Putamen (tissue), 1 donor: ENCODE data around the gene HOXD13.

ENCODE experiments used
- DNase-seq: peaks from one replicate; pipeline ENCODE4 v3.0.0-alpha.2; 2016; ENCODE audit warnings: low spot score

The HOXD13 gene

DNA sequence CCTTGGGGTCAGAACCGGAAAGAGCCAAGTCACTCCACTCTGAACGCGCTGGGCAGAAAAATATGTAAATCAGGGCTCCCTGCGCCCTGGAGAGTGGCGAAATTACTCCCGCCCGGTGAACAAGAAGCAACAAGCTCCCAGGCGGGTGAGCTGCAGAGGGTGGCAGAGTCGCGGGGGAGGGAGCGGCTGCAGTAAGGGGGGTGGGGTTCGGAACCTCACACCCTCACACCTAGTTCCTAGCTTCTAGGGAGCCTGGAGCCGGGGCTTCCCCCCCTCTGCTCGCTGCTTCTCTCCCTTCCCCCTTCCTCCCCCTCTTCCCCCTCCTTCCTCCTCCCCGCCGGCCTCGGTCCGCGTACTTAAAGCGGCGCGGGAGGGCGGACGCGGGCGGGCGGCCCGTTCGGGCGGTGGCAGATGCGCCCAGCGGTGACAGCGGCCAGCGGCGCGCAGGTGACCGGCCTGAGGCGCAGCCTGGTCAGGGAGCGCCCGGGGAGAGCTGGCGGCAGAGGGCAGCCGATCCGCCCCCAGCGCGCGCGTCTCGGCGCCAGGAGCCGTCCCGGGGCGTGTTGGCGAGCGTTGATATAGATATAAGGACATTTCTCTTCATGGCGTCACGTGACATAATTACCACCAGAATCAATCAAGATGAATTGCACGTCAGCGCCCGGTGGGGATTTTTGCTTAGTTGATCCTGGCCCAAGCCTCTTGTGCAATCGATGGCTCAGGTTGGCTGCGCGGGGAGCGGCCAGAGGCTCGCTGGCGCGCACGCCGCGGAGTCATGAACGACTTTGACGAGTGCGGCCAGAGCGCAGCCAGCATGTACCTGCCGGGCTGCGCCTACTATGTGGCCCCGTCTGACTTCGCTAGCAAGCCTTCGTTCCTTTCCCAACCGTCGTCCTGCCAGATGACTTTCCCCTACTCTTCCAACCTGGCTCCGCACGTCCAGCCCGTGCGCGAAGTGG is 14.3 kb downstream of the HOXD13 start, which contains the start of gene HOXD11:
HOXD11 (plus strand) TSS at position 700 of the 959 bp plus-strand sequence; CDS start at position 776, 76 bp downstream.
- DNase-seq = no peak

- DNase-seq = no peak
Observed at GRCh38 chr2:176107731-176108181, 15.2 kb downstream of the HOXD13 start.

GRCh38 chr2:176109192-176109901 is 16.8 kb downstream of the HOXD13 start:
- no peak for DNase-seq

GRCh38 chr2:176109946-176110345 is 17.4 kb downstream of the HOXD13 start:
- DNase-seq = no peak

- DNase-seq = no peak
Observed at GRCh38 chr2:176110415-176111308, 18.1 kb downstream of the HOXD13 start.

GRCh38 chr2:176111309-176111663 is 18.8 kb downstream of the HOXD13 start:
- no peak for DNase-seq

GRCh38 chr2:176111846-176112374 is 19.4 kb downstream of the HOXD13 start:
- DNase-seq = no peak

GRCh38 chr2:176112375-176113302 is 20.1 kb downstream of the HOXD13 start:
- DNase-seq = no peak

DNA sequence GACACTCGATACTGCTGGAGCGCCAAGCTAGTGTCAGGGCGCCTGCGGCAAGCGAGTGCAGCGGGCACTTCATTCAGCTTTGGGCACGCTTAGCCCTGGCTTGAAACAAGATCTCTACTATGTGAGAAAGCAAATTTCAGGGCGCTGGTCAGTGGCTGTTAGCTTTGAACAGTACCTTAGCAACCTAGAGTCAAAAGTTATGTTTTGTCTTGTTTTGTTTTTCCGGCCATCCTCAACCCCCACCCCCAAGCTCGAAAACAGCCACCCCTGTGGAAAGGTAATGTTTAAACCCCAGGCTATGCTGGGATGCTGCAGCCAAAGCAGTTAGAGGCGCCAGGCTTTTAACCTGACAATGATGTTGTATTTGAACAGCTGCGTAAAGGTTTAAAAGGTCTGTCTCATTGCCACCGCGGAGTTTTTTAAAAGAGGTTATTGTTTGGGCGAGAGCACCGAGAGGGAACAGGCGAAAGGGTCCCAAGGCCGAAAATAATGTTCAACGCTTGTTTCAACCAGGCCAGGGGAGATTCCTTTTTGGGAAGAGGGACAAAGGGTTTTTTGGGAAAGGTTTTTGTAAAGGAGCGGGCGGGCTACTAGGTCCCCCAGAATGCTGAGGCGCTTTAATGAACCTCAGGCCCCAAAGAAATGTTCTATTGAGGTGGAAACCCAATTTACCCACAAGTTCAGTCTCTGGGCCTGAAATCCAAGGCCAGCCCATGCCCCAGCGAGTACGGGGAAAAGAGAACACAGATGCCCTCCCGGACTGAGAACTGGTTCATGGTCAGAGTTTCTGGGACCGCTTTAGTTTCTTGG is 21.8 kb downstream of the HOXD13 start:
- no peak for DNase-seq

DNA sequence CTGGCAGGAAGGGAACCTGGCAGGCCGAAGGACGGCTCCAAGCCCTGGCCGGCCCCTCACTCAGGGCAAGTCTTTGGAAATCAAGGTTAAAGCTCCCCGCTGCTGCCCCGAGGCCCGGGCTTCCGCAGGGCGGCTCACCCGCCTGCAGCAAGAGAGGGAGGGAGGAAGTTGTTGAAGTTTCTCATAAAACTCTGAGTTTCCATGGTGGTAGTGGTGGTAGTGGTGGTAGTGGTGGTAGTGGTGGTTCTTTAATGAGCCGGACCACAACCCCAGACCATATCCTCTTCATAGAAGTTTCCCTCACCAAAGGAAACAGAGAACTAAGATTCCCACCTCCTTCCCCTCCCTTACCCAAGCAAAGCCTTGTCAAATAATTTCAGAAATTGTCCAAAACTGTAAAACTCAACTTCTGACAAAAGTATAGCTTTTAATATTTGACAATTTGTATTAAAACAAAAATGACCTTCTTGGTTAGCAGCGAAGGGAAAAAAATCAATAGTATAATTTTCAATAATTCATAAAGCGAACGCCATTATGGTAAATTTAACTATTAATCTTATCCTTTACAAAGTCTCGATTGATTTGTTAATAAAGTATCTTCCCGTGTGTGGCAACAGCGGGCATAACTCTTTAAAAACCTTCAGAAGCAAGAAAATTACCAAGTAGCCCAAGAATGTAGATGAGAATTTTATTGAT is 22.6 kb downstream of the HOXD13 start:
- no peak for DNase-seq

DNA sequence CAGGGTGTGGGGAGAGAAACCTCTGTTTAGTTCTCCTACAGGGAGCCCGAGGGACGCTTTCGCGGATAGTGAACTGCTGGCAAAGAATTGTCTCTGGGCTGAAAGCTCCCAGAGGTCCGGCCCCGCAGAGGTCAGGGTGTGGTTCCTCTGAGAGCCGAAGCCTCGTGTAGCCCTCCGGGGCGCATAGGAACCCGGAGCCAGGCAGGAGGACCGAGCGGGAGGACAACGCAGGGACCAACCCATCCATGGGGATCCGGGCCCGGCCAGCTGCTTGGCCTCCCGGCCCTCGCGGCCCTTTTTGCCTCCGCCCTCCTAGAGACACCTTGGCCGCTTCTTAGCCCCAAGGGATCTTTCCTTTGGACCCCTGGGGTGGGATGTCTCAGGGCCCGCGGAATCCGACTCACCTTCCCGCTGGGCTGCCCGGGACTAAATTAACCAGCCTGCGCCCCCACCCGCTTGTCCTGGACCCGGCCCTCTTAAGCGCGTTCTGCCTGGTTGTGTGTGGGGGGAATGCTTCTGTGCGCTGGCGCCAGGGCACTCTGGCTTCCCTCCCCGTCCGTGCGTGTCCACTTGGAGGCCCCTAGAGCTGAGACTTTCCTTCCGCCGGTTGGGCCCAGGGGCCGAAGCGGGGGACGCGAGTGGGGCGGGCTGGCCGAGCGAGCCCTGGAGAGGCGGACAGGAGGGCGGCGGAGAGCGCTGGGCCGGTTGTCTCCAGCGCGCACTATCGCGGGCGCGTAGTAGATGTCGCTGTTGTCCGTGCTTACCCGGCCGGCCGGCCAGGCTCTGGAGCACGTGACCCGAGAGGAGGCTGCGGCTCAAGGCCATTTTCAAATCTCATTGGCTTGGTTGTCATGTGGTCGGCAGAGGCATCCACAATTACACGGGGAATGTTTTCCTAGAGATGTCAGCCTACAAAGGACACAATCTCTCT is 23.6 kb downstream of the HOXD13 start, which contains the start of gene HOXD10:
HOXD10 (plus strand) TSS at position 896 of the 931 bp plus-strand sequence. CDS start 56 bp downstream, outside the sequence.
- DNase-seq = no peak

- DNase-seq = no peak
Observed at GRCh38 chr2:176117162-176117822, 24.8 kb downstream of the HOXD13 start.

- no peak for DNase-seq
Observed at GRCh38 chr2:176117823-176118371, 25.4 kb downstream of the HOXD13 start.

DNA sequence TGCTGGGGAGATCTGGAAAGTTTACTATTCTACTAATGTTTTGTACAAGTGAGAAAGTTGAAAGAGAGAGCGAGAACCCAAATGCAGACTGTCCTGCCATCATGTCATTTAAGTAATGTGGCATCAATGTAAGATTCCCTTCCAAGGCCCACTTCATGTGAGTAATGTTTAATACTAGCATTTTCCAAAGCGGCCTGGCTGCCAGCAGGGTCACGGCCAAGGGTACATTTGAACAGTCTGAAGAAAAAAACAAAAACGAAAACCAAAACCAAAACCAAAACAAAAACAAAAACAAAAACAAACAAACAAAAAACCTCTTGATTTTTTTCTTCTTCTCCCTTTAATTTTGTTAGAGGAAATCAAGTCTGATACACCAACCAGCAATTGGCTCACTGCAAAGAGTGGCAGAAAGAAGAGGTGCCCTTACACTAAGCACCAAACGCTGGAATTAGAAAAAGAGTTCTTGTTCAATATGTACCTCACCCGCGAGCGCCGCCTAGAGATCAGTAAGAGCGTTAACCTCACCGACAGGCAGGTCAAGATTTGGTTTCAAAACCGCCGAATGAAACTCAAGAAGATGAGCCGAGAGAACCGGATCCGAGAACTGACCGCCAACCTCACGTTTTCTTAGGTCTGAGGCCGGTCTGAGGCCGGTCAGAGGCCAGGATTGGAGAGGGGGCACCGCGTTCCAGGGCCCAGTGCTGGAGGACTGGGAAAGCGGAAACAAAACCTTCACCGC is 26.2 kb downstream of the HOXD13 start:
- no peak for DNase-seq

DNA sequence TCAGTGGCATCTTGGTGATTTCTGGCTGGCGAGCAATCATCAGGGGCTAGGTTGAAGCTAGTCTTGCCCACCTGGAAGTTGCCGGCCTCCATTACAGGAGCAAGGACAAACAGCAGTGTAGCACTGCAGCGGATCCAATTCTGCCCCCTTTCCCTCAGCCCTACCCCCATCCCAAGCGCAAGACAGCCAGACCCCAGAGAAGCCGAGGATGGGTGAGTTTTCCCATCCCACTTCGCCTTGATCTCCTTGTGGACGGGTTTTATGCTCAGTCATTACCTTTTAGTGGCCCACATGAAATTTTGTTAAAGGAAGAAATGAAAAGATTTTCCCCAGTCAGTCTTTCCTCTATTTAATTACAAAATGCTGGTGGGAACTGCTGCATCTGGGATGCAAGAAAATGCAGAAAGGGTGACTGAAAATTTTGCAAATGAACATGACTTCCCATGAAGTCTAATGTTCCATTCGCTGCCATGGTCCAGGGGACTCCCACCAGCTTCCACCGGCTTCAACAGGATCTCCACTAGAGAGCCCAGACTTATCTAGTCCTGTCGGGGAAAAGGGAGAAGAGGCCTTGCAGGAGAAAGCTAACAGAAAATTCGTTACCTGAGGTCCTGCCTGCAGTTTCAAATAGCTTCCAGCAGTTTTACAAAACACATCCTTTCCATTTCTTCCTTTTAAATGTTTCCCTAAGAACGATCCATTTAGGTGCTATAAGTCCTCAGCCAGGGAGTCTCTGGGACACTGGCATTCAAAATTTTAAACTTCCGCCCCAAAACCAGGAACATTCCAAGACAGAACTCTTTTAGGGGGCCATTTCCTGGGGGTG is 28.1 kb downstream of the HOXD13 start:
- no peak for DNase-seq
